Activated CD8-positive, alpha-beta memory T cell treated with anti-CD3 and anti-CD28 coated beads, Interleukin-2, amount 50 U/mL, for 24 hours (primary cell): ENCODE data around the gene RAB38.

Experiments used
- DNase-seq: peaks from one replicate; pipeline ENCODE4 v3.0.0-alpha.2; 2020; ENCODE audit errors: extremely low read depth

RAB38 gene

GRCh38 chr11:88174709-88175568 lies at the start of gene RAB38:
TSS of gene RAB38 (minus strand) at chr11:88175443. CDS start at chr11:88175384, 59 bp downstream.
- no peak for DNase-seq

- no peak for DNase-seq
Observed at GRCh38 chr11:88213406-88213805, 38.2 kb upstream of the RAB38 start.

- DNase-seq, result no peak
Observed at GRCh38 chr11:88212300-88212699, 37.1 kb upstream of the RAB38 start.

- DNase-seq, result no peak
Observed at GRCh38 chr11:88208745-88209144, 33.5 kb upstream of the RAB38 start.

- no peak for DNase-seq
Observed at GRCh38 chr11:88206751-88207150, 31.5 kb upstream of the RAB38 start.

GRCh38 chr11:88204353-88204752 lies 29.1 kb upstream of the RAB38 start:
- DNase-seq, result no peak

GRCh38 chr11:88203604-88204003 lies 28.4 kb upstream of the RAB38 start:
- DNase-seq, result no peak

- DNase-seq, result no peak
Observed at GRCh38 chr11:88202498-88202897, 27.3 kb upstream of the RAB38 start.

- DNase-seq, result no peak
Observed at GRCh38 chr11:88196393-88196792, 21.1 kb upstream of the RAB38 start.

- DNase-seq, result no peak
Observed at GRCh38 chr11:88195908-88196307, 20.7 kb upstream of the RAB38 start.

GRCh38 chr11:88194990-88195389 lies 19.7 kb upstream of the RAB38 start:
- no peak for DNase-seq

GRCh38 chr11:88193278-88193677 lies 18.0 kb upstream of the RAB38 start:
- DNase-seq, result no peak

GRCh38 chr11:88188932-88189253 lies 13.7 kb upstream of the RAB38 start:
- no peak for DNase-seq

DNA sequence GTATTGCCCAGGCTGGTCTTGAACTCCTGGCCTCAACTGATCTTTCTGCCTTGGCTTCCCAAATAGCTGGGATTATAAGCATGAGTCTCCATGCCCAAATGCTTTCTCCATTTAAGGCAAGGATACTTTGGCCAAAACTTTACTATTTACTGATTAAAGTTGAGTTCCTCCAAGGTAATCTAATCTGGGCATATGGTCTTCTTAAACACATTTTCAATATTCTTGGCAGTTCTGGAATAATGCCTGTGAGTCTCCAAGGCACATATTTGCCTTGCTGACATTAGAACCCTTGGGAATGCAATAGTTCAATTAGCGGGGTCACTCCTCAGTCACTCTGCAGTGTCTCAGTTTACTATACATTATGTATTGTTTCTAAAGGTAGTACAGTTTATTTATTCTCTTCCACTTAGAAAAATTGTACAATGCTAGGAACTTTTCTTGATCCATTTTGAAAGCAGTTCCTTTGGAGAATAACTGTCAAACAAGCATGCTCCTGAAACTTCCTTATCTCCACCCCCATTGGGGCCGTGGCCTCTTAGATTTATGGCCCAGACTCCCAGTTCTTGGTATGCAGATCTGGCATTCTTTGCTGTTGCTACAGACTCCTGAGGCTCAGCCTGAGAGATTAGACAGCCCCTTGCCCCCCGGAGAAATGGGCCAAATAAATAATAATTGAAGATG lies 13.1 kb upstream of the RAB38 start:
- no peak for DNase-seq

- no peak for DNase-seq
Observed at GRCh38 chr11:88183233-88183632, 8.0 kb upstream of the RAB38 start.

- DNase-seq, result no peak
Observed at GRCh38 chr11:88181776-88182175, 6.5 kb upstream of the RAB38 start.

DNA sequence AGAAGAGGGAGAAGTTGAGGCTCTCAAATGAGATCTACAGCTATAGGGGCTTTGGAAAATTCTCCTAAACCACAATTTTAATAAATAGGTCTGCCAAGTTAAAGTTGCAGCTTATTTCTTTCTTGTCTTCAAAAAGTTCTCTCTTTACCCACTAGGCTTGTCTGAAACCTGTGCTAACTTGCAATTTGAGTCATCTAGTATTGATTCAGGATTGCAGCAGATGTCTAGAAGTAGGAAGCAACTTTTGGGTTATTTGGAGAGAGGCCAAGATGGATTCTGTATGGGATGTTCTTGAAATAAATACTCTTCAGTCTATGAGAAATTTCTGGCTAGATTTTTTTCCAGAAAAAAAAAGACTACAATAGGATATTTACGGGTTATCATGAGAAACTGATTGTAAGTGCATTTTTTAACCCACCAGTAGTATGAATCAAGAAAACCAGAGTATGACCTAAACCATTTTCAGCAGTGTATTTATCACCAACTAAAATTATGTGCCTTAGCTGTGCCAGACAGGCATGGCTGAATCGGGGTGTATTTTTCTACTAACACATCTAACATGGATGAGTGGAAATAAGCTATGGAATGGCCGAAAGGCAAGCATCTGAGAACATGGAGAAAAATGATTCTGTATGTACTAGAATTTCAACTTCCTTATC lies 4.9 kb upstream of the RAB38 start:
- no peak for DNase-seq

GRCh38 chr11:88179141-88179540 lies 3.9 kb upstream of the RAB38 start:
- no peak for DNase-seq

DNA sequence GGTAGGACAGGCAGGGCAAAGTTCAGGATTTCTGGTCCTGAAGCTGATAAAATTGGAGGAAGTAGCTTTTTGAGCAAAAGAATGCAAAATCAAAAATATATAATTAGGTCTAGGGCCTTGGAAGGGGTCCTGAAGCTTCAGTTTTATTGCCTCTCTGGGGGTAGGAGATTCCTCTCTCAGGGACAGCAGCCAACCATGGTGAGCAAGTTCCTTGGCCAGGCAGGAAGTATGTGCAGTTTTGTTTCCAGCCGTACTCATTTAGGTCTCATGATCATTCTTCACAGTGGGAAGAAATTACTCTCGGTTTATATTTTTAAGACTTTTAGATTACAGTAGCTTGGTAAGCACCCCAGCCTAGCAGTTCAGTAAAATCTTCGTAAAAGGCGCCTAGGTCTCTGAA lies 2.9 kb upstream of the RAB38 start:
- no peak for DNase-seq

- no peak for DNase-seq
Observed at GRCh38 chr11:88175569-88176075, 379 bp upstream of the RAB38 start.

- no peak for DNase-seq
Observed at GRCh38 chr11:88173956-88174355, 1.3 kb downstream of the RAB38 start.

DNA sequence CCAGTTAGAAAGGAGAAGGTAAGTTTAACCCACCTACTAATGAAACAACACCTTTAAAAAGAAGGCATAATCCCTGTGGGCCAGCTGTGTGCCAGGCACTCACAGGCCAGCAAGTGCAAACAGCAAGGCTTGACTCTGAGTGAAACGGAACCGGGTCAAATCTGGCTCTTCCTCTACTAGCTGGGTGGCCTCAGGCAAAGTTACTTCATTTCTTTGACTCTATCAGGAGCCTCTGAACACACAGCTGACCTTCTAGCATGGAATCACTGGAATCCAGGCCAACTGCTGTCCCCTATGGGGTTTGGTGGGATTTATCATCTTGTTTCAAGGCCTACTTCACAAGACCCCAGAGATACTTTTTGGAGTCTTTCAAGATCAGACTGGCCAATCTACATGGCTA lies 3.3 kb downstream of the RAB38 start:
- DNase-seq, result no peak

GRCh38 chr11:88170673-88171072 lies 4.6 kb downstream of the RAB38 start:
- DNase-seq, result no peak
